NT2/D1 (cell line): ENCODE data around the gene FUT7.

Source experiments
- SUZ12 ChIP-seq: IDR thresholded peaks from 2 replicates; pipeline ENCODE4 v1.6.1; 2011; ENCODE audit not compliant: insufficient read length, insufficient read depth; ENCODE audit errors: extremely low read depth
- YY1 ChIP-seq: IDR thresholded peaks from 2 replicates; pipeline ENCODE4 v1.6.1; 2011; ENCODE audit not compliant: insufficient read length, insufficient read depth
- ZNF274 ChIP-seq: IDR thresholded peaks from 2 replicates; pipeline ENCODE4 v1.6.1; 2011; ENCODE audit warnings: mild to moderate bottlenecking, low read depth, low read length

GRCh38 chr9:137077758-137078693, 46.1 kb upstream of the FUT7 start:
- TF ChIP-seq ZNF274, result no peak
- no peak for TF ChIP-seq YY1
- no peak for TF ChIP-seq SUZ12
